Aorta (tissue), 5 donors: ENCODE results near the gene PKP2. TPM values are rescaled to one million over a fixed set of nuclear protein-coding genes. Genes with fewer than 3 reads are reported as not detected.
"Not testable (repeated sequence)": the region's sequence is repeated elsewhere in the genome, so short reads cannot be mapped to it uniquely, and the experiment has no call there.

ENCODE experiments used
- ATAC-seq: fragments of 200-7000 bp; cut with Tn5 transposase; one replicate; pipeline ENCODE4 v1.9.1; 2022; ENCODE audit warnings: moderate library complexity; ENCODE audit not compliant: low FRiP score
- DNase-seq, 2 donors: peaks; one replicate each; pipeline ENCODE4 v3.0.0-alpha.2; 2020
- H3K27ac ChIP-seq, 2 donors: one replicate each; pipeline ENCODE4 v1.5.1; 2013; ENCODE audit warnings: low read length in 2 of 2, mild to moderate bottlenecking in 2 of 2, moderate library complexity in 2 of 2, control low read depth in 1 of 2, inconsistent platforms in 1 of 2, low read depth in 1 of 2
- H3K27me3 ChIP-seq, 2 donors: one replicate each; pipeline ENCODE4 v1.6.1; 2013; ENCODE audit warnings: control low read depth in 1 of 2, low read length in 1 of 2, mild to moderate bottlenecking in 1 of 2, moderate library complexity in 1 of 2; ENCODE audit not compliant: insufficient read depth in 2 of 2, control insufficient read depth in 1 of 2
- H3K36me3 ChIP-seq, 2 donors: one replicate each; pipeline ENCODE4 v1.6.1; 2013; ENCODE audit warnings: control low read depth in 1 of 2, low read length in 1 of 2, mild to moderate bottlenecking in 1 of 2; ENCODE audit not compliant: insufficient read depth in 2 of 2, control insufficient read depth in 1 of 2
- H3K4me1 ChIP-seq, 2 donors: one replicate each; pipeline ENCODE4 v1.6.1; 2013; ENCODE audit warnings: low read length in 2 of 2, control low read depth in 1 of 2, mild to moderate bottlenecking in 1 of 2, moderate library complexity in 1 of 2; ENCODE audit not compliant: insufficient read depth in 2 of 2, control insufficient read depth in 1 of 2
- H3K4me3 ChIP-seq, 2 donors: one replicate each; pipeline ENCODE4 v1.5.1; 2013; ENCODE audit warnings: low read length in 2 of 2, control low read depth in 1 of 2, mild to moderate bottlenecking in 1 of 2
- H3K9me3 ChIP-seq: one replicate; pipeline ENCODE4 v1.6.1; 2013; ENCODE audit warnings: mild to moderate bottlenecking, low read length; ENCODE audit not compliant: control insufficient read depth
- WGBS, 2 donors: extraction: QIAGEN DNeasy Blood & Tissue Kit; methylation state at CpG; one replicate each; pipeline ENCODE4 v1.1.7; 2013; 5-methylcytosine and 5-hydroxymethylcytosine counted together
- intact Hi-C, 2 donors: fragments of 100-400 bp; cut with DNase I; formaldehyde crosslinking; loops; one replicate each; pipeline versions ENCODE4 v1.14.2 to v1.15.0; 2022
- polyA plus RNA-seq, 2 donors: library from polyadenylated mRNA; stranded (reverse); fragments of 200-250 nt; gene quantifications; one replicate each; pipeline ENCODE4 v1.2.3, GENCODE V29; 2013
- total RNA-seq, 2 donors: library from RNA; stranded (reverse); fragmentation: NEBNext Ultra II Directional; extraction: Animal tissue kit (Norgen Biotek cat#: 25700); gene quantifications; one replicate each; pipeline ENCODE4 v1.2.1, GENCODE V29; 2021
- donor health status: healthy with polysubstance abuse.
- donor health status: Bipolar disorder and iron deficiency.
- donor health status: DM: no; HTN: no; CAD: no.
- donor health status: DM: no; HTN: no; CAD: no.
- donor health status: DM: yes; HTN: yes; CAD: no.

The PKP2 gene
- total and polyA plus RNA-seq, 4 donors = 0.38 to 4.4 (median 1.1) TPM

DNA sequence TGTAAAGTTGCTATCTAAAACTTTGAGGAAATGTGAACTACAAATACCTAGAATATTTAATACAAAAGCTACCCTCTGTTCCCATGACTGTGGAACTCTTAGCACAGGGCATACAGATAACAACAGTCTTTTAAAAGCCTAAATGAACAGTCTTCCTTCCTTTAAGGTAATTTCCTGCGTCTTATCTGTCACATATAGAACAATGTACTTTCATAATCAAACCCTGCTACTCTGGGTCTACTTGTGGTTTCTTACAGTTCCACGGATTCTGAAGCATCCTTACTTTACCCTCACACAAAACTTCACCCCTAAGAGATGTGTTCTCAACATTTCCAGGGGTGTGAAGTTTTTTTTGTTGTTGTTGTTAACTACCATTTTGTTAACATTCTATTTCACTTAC is 5.1 kb downstream of the PKP2 start:
- intact Hi-C loops = no loop called here
- WGBS, 2 donors = 49 to 54% methylated on average over 2 of the region's 2 CpGs
- ATAC-seq (no peak), DNase-seq (no peak)
- Histone ChIP-seq H3K9me3 (no peaks in the 10 kb centered on the region), H3K4me1 (no peaks in the 10 kb centered on the region), H3K27me3 (no peaks in the 10 kb centered on the region), H3K27ac (no peak overlapping the region), H3K36me3 (no peaks in the 10 kb centered on the region), H3K4me3 (no peak overlapping the region)

- Histone ChIP-seq H3K27ac (no peak overlapping the region), H3K9me3 (no peaks in the 10 kb centered on the region), H3K4me3 (no peak overlapping the region), H3K4me1 (no peaks in the 10 kb centered on the region), H3K27me3 (no peaks in the 10 kb centered on the region), H3K36me3 (no peaks in the 10 kb centered on the region)
- intact Hi-C loops = no loop called here
- ATAC-seq (no peak), DNase-seq (no peak)
- WGBS, 2 donors = 44 to 63% methylated on average over 5 of the region's 5 CpGs
Observed at GRCh38 chr12:32889011-32889760, 7.4 kb downstream of the PKP2 start.

GRCh38 chr12:32887058-32887457 is 9.5 kb downstream of the PKP2 start:
- no peak for DNase-seq
- Histone ChIP-seq H3K36me3 (no peaks in the 10 kb centered on the region), H3K4me1 (no peaks in the 10 kb centered on the region), H3K9me3 (no peaks in the 10 kb centered on the region), H3K4me3 (no peak overlapping the region), H3K27me3 (no peaks in the 10 kb centered on the region), H3K27ac (no peak overlapping the region)
- ATAC-seq = no peak
- 80 to 84% methylated on average over 3 of the region's 3 CpGs for WGBS, 2 donors
- intact Hi-C loops = no loop called here

GRCh38 chr12:32885831-32886230 is 10.7 kb downstream of the PKP2 start:
- Histone ChIP-seq H3K36me3 (no peaks in the 10 kb centered on the region), H3K4me1 (no peaks in the 10 kb centered on the region), H3K27ac (no peak overlapping the region), H3K9me3 (no peaks in the 10 kb centered on the region), H3K4me3 (no peak overlapping the region), H3K27me3 (no peaks in the 10 kb centered on the region)
- no peak for ATAC-seq
- DNase-seq = no peak
- intact Hi-C loops = no loop called here
- 75 to 81% methylated on average over 4 of the region's 4 CpGs for WGBS, 2 donors

DNA sequence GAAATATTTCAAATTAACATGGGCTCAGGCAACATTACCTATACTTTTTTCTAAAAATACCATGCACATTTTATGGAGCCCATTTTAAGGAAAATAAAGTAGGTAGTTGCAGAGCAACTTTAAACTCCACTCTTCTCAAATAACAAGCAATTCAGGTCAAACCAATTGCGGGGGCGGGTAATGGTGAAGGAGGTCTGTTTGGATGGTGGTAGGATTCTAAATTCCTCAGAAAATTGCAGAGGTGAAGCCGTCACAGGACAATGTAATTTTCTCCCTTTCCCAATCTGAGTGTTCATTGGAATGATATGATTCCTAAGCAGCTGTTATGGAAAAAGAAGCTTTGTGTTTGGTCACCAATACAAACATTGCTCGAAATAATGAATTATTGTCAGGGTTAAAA is 11.6 kb downstream of the PKP2 start:
- intact Hi-C loops = no loop called here
- H3K4me3 ChIP-seq = no peak overlapping the region
- H3K36me3 ChIP-seq = no peaks in the 10 kb centered on the region
- ATAC-seq (no peak), DNase-seq (no peak)
- no peaks in the 10 kb centered on the region for H3K27me3 ChIP-seq
- 89 to 90% methylated on average over 4 of the region's 4 CpGs for WGBS, 2 donors
- no peaks in the 10 kb centered on the region for H3K4me1 ChIP-seq
- H3K27ac ChIP-seq = no peak overlapping the region
- H3K9me3 ChIP-seq = no peaks in the 10 kb centered on the region

GRCh38 chr12:32881702-32882101 is 14.9 kb downstream of the PKP2 start:
- no peak for ATAC-seq
- Histone ChIP-seq H3K4me3 (no peak overlapping the region), H3K9me3 (no peaks in the 10 kb centered on the region), H3K36me3 (no peaks in the 10 kb centered on the region), H3K4me1 (no peaks in the 10 kb centered on the region), H3K27me3 (no peaks in the 10 kb centered on the region), H3K27ac (no peak overlapping the region)
- intact Hi-C loops = no loop called here
- WGBS, 2 donors = 80% methylated on average over 7 of the region's 7 CpGs
- no peak for DNase-seq

- H3K36me3 ChIP-seq = no peaks in the 10 kb centered on the region
- no peaks in the 10 kb centered on the region for H3K27me3 ChIP-seq
- H3K4me3 ChIP-seq = no peak overlapping the region
- no peak for DNase-seq
- intact Hi-C loops = no loop called here
- no peak overlapping the region for H3K27ac ChIP-seq
- H3K4me1 ChIP-seq = no peaks in the 10 kb centered on the region
- no peaks in the 10 kb centered on the region for H3K9me3 ChIP-seq
- WGBS, 2 donors = 56 to 60% methylated on average over 3 of the region's 3 CpGs
- ATAC-seq = no peak
Observed at GRCh38 chr12:32881107-32881506, 15.5 kb downstream of the PKP2 start.

GRCh38 chr12:32879066-32879465 is 17.5 kb downstream of the PKP2 start:
- WGBS, 2 donors = 85 to 89% methylated on average over 7 of the region's 7 CpGs
- H3K4me3 ChIP-seq, intact Hi-C loops, DNase-seq, H3K9me3 ChIP-seq, H3K36me3 ChIP-seq, H3K4me1 ChIP-seq, H3K27ac ChIP-seq, ATAC-seq, H3K27me3 ChIP-seq: not testable (repeated sequence)

GRCh38 chr12:32877601-32878459 is 18.7 kb downstream of the PKP2 start:
- Histone ChIP-seq H3K27ac (no peak overlapping the region), H3K9me3 (no peaks in the 10 kb centered on the region), H3K4me3 (no peak overlapping the region), H3K4me1 (no peaks in the 10 kb centered on the region), H3K36me3 (no peaks in the 10 kb centered on the region), H3K27me3 (no peaks in the 10 kb centered on the region)
- intact Hi-C loops = no loop called here
- DNase-seq (peak in 1 of 2 donors; percentile 56), ATAC-seq (peak; percentile 39)
- WGBS, 2 donors = 80 to 82% methylated on average over 28 to 29 of the region's 29 CpGs
